Dermis microvascular lymphatic vessel endothelial cell (primary cell): ENCODE measurements around the gene DPPA5. TPM values are rescaled to one million over a fixed set of nuclear protein-coding genes. Genes with fewer than 3 reads are reported as not detected.
"Not testable (repeated sequence)": the region's sequence is repeated elsewhere in the genome, so short reads cannot be mapped to it uniquely, and the experiment has no call there.

ENCODE experiments used
- DNase-seq, 2 donors: peaks; one replicate each; pipeline versions ENCODE4 v3.0.0 to v3.0.0-alpha.2; 2010; ENCODE audit warnings: low read depth in 2 of 2
- total RNA-seq: library from RNA; depleted of rRNA; stranded (reverse); fragments of >200 nt; gene quantifications from 2 replicates; pipeline ENCODE4 v1.2.1, GENCODE V29; 2014

Gene DPPA5
- total RNA-seq, 1 donor from 2014 or later: not detected

DNA sequence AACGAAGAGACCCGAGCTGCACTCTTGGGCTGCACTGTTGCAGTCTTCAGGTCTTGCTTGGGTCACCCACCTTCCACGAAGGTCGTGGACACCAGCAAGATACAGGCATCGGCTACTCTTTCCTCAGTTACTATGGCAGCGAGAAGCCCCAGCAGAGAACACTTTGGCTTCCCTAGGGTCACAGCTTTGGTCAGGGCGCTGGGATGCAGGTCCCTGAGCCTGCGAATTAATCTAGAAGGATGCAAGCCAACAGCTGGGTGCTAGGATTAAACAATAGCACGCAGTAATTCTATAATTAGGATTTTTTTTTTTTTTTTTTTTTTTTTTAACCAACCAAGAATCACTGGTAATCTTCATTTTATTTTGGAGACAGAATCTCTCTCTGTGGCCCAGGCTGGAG is 10.5 kb upstream of the DPPA5 start:
- no peak for DNase-seq

DNA sequence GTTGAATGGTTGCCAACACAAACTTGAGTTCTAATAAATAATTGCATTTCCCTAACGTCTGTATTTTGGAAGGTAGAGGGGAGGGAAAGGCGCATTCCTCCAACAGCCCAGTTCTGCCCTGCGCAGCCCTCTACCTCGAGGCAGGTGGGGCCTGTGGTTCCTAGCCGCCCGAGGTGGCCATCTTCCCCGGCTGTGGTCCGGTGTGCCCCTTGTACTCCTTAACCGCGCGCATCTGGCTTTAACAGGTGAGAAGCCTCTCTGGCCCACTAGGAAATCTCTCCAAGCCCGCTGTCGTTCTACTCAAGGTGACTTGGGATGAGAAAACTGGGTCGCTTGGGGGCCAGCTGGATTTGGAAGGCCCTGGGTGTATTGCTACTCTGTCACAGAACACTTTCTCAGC is 10.0 kb upstream of the DPPA5 start:
- DNase-seq: no peak

DNA sequence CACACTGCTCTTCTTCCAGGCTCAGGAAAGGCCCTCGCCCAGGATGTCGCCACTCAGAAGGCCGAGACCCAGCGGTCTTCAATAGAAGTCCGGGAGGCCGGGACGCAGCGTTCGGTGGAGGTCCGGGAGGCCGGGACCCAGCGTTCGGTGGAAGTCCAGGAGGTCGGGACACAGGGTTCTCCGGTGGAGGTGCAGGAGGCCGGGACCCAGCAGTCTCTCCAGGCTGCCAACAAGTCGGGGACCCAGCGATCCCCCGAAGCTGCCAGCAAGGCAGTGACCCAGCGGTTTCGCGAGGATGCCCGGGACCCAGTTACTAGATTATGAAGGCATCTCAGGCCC is 9.4 kb upstream of the DPPA5 start:
- no peak for DNase-seq

DNA sequence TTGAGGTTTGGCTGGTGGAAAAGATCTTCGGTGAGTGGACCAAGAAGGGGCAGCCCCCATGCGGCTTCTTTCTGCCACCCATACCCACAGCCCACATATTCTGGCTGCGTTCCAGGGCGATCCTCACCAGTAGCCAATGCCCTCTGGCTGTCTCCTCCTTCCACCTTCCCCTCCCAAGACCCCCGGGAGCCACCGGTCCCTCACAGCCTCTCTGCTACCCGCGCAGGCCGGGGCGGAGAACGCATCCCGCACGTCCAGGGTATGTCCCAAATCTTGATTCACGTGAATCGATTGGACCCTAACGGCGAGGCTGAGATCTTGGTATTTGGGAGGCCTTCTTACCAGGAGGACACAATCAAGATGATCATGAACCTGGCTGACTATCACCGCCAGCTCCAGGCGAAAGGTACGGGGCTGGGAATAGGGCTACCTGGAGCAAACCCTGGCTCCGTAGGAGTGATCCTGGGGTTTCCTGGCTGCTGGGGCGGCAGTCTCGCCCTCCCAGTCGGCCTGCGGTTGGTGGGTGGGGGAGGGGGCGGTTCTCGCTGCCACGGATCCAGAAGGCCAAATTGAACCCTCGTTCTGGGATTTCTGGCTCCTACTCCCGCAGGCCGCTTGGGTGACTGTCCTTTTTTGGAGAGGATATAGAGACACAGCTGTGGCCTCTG is 8.9 kb upstream of the DPPA5 start:
- DNase-seq: no peak

DNA sequence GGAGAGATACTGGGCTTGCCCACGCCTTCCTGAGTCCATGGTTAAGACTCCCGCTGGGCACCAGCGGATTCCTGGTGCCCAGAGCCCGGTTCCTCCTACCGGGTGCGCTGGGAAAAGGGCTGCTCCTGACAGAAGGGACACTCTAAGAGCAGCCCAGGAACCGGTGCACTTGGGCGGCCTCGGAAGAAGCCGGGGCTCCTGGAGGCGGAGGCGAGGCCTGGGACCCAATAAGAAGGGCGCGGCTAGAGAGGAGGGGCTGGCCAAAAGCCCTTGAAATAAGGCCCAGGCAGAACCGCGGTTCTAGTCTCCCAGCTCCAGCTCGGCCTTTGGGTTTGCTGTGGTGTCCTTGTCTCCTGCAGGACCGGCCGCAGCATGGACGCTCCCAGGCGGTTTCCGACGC is 8.3 kb upstream of the DPPA5 start, which contains the start of gene KHDC3L:
Gene KHDC3L, plus strand, starts transcription at position 301 of the 400 bp plus-strand sequence. Its CDS starts 72 bp downstream, at position 373.
- DNase-seq: no peak

DNA sequence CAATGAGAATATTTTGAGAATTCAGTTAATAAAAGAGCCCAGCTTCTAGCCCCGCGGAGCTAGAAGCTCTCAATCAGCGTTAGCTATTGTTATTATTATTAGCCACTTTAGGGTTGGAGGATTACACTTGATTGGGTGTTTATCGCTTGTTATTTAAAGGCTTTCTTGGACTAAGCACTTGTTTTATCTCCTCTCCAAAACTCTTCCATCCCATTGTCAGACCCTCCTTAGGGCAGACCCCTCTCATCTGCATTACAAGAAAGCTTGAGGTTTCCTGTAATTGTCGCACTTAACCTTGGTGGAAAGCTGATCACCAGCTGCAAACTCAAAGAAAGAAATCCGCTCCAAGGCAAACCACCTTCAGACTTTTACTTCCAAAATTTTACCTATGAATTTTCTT is 4.8 kb downstream of the DPPA5 start:
- no peak for DNase-seq

DNA sequence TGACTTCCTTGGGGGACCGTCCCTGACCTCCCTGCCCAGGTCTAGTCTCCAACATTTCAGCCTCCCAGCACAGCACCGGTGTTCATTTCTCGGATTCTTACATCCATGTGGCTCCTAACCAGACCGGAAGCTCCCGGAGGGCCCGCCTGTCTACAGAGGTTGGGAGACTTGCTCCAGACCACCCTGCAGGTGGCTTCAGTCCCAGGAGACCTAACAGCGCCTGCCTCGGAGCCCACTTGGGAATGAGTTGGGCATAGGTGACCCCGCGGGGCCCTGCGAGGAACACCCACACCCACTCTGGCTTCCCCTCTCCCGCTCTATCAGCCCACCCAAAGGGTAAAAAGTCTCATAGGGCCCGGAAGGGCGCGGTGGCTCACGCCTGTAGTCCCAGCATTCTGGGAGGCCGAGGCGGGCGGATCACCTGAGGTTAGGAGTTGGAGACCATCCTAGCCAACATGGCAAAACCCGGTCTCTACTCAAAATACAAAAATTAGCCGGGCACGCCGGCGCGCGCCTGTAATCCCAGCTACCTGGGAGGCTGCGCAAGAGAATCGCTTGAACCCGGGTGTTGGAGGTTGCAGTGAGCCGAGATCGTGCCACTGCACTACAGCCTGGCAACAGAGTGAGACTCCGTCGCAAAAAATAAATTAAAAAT is 5.4 kb downstream of the DPPA5 start:
- no peak for DNase-seq

DNA sequence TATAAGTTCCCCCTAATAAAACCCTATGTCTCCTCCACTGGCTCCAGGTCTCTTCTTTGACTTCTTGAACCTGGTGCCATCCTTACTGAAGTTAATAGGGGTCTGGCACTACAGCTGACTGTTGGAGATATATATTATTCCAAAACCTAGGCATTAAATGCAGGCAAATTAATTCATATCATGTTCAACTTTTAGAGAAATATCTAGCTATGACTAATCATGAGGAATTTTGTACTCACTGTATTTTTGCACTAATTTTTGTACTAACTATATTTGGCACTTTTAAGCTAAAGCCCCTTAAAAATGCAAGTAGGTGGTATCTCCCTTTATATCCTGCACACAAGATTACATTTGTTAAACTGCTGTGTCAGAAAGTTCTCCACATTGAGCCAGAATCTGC is 10.9 kb downstream of the DPPA5 start:
- DNase-seq: no peak

DNA sequence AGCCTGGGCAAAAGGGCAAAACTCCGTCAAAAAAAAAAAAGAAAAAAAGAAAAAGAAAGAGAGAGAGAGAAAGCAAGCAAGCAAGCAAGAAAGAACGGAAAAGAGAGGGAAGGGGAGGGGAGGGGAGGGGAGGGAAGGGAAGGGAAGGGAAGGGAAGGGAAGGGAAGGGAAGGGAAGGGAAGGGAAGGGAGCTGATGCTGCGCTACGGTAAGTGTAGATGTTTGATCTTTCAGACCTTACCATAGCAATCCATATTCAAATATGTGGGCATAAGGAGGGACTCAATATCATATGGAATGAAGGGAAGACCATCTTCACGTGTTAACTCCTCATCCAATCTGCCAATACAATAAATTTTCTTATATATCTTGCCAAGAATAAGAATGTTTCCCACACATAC is 11.9 kb downstream of the DPPA5 start:
- no peak for DNase-seq

DNA sequence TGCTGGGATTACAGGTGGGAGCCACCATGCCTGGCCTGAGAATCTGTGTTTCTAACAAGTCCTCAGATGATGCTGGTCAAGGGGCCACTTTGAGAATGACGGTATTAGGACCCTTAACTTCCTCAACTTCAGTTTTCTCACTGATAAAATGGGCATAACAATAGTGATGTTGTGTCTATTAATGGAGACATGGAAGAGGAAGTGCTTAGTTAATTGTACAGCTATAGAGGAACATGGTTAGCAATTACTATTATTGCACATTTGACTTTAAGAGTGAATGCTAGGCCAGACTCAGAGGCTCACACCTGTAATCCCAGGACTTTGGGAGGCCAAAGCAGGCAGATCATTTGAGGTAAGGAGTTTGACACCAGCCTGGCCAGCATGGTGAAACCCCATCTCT is 12.7 kb downstream of the DPPA5 start:
- DNase-seq: no peak

DNA sequence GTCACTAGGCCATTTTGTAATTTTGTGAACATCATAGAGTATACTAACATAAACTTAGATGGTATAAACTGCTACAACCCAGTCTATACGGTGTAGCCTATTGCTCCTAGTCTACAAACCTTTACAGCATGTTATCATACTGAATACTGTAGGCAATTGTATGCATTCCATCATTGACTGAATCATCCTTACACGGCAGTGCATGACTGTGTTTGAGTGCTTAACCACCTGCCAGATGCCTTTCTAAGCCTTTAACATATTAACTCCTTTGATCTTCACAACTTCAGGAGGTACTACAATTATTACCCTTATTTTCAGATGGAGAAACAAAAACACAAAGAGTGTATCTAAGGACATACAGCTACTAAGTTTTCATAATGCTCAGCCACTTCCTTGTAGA is 14.0 kb downstream of the DPPA5 start:
- no peak for DNase-seq

DNA sequence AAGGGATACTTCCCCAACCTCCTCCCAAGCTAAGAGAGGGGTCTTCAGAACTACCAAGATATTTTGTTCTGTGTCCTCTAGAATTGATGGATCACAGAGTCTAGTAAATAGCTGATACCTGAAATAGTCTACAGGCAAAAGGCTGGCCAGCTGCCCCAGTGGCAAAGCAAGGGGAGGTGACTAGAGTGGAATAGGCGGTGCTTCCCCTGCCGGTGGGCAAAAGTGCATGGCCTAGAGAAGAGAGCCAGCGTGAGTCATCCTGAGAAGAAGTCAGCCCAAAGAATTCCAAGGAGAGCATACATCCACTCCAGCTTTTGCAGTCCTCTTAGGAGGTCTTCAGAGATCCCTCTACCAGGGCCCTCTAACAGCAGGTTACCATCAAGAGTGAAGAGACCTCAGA is 14.7 kb downstream of the DPPA5 start:
- no peak for DNase-seq

DNA sequence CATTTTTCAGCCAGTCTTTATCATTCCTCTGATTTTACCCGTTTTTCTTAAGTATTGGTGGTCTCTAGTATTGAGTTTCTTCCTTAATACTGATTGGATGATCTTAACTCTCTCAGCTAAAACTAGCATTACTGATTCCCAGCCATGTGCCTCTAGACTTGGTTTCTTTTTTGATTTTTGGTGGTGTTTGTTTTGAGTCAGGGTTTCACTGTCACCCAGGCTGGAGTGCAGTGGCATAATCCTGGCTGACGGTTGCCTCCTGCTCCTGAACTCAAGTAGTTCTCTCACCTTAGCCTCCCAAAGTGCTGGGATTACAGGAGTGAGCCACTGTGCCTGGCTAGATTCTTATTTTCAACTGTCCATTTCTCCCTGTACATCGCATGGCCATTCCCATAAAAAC is 24.9 kb downstream of the DPPA5 start:
- no peak for DNase-seq

DNA sequence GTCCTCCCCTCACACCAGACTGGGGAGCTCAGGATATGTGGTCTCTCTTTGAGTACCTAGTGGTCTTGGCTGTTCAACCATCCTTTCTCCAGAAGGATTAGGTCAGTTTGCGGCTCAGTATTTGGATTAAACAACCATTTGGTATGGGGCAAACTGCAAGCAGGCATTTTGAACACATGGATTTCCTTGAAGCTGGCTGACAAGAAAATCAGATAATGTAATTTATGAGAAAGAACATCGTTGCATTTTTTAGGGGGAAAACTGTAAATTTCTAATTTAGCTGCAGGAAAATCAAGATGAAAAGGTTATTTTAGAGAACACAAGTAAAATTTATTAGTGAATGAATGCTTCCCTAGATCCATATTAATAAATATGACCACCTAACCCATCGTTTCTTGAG is 25.3 kb downstream of the DPPA5 start:
- no peak for DNase-seq

DNA sequence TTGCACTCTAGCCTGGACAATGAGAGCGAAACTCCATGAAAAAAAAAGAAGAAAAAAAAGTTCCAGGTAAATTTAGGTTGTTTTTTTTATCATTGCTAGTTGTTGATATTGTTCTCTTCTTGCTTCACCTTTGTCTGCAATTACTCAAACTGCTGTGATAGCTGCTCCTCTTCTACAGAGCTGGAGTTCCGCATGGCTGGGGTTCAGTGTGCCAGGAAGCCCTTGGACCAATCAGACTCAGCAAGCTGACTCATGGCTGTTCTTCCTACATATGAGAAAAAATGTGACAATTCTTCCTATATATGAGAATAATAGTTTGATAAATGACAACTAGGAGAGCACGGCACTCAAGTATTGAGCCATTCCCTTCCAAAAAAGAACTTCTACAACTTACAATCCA is 28.4 kb downstream of the DPPA5 start:
- no peak for DNase-seq

DNA sequence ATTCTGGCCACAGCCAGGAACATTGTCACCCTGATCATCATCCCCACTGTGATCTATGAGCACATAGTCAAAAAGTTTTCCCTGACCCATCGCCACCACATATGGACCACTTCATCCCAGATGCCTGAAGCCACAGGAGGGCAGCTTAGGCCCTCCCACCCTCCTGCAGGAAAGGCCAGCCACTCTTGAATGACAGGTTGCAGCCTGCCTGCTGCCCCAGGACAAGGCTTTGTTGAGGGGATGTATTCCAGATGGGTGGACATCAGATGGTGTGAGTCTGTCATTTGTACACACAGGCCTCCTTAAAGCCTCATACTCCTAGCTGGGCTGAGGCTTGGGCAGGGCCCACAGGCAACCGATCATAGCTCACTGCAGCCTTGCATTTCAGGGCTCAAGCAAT is 30.8 kb downstream of the DPPA5 start:
- DNase-seq: no peak

DNA sequence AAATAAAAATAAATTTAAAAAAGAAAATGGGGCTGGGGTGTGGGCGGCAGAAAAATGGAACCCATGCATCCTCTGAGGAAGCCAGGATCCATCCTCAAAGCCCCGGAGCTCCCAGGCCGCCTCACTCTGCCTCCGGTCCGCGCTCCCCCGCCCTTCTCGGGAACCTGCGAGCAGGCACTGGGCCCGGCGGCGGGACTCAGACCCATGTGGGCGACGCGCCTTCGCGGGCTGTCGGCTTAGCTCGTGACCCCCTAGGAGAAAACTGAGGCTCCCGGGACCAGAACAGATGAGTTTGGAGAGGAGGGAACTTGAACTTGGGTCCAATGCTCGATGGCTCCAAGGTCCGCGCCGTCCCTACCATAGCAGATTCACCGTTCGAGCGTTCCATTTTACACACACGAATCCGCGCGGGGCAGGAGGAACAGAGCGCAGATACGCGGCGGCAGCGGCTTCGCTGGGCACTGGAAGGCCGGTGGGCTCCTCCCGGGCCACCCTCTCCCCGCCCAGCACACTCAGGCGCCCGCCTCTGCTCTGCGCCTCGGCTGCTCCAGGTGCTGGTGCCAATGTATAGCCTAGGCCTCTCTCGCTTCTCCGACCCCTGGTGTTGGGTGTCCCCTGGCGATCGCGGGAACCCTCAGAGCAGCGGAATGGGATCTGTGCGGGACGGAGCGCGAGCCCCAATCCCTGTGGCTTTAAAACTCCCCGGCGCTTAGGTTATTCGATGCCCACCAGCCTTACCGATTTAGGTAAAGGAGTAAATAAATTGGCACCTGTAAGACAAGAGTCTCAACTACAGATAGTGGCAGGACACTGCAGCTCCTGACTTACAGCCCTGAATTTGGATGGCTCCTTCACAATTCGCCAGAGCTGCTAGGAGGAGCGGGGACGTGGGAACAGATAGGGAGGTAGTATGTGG is 39.2 kb downstream of the DPPA5 start:
- no peak for DNase-seq

DNA sequence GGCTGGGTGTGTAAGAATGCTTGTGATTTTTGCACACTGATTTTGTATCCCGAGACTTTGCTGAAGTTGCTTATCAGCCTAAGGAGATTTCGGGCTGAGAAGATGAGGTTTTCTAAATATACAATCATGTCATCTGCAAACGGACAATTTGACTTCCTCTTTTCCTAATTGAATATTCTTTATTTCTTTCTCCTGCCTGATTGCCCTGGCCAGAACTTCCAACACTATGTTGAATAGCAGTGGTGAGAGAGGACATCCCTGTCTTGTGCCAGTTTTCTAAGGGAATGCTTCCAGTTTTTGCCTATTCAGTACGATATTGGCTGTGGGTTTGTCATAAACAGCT is 43.6 kb downstream of the DPPA5 start:
- not testable (repeated sequence) for DNase-seq

DNA sequence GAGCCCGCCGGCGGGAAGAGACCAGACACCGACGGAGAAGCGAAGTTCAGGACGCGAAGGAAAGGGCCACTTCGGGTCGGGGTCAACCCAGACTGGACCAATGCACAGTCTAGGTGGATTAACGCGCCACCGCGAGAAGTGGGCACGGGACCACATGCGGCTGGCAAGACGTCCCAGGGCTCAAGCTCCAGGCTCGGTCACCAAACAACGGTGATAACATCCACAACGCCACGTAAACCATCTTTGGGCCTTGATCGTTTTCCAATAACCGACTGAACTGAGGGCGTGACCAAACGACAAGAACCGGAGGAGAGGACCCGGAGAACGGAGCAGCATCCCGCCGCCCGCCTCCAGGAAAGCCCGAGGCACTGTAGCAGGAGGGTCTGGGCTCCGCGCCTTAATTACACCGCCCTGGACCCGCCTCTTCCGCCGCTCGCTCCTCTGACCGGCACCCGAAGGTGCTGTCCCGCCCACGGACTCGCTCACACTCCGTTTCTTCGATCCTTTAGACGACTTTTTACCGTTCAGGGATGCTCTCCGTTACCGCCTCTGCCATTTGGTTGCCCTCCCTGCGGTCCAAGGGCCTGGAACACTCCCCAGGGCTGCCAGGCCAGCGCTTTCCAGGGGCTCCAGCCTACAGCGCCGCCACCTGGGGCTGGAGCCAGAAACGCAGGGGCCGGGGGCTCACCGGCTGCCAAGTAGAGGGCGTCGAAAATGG is 44.1 kb downstream of the DPPA5 start:
- DNase-seq: peak in 1 of 2 donors; percentile 44

DNA sequence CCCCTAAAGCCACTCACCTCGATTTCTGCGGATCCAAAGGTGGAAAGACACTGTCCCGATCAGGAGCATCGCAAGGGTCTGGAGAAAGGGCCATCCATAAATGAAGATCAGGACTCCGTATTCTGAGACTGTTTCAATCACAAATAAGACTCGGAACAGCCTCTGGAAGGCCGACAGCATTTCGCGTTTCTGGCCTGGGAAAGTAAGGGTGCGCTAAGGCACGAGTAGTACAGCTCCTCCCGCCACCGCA is 44.6 kb downstream of the DPPA5 start:
- DNase-seq: no peak

DNA sequence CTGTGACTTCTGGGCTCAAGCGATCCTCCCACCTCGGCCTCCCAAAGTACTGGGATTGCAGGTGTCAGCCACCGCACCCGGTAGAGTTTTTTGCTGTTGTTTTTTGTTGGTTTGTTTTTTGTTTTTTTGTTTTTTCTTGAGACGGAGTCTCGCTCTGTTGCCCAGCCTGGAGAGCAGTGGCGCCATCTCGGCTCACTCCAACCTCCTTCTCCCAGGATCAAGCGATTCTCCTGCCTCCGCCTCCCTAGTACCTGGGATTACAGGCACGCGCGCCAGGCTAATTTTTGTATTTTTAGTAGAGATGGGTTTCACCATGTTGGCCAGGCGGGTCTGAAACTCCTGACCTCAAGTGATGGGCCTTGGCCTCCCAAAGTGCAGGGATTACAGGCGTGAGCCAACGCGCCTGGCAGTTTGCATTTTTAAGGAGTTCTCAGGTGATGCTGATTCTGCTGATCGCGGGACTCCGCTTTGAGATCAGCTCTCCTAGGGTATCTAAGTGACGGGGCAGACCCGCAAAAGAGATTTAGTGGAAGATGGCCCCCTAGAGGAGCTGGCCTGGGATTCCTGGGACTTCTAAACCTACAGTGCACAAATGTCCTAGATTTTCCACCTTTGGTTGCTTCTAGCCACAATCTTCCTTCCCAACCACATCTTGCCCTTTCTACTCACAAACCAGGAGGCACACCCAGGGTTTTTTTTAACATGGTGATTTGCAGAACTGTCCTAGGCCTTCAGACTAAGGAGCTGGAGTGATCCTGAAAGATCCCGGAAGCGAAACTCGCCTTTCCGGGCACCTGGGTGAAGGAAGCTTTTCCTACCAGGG is 45.2 kb downstream of the DPPA5 start:
- DNase-seq: no peak
